Neural progenitor cell (in vitro differentiated cells): Measurements from ENCODE around the gene CFAP92. TPM values are rescaled to one million over a fixed set of nuclear protein-coding genes. Genes with fewer than 3 reads are reported as not detected.
A peak's percentile ranks its signal among the peaks of the same experiment; 100 is the strongest.

Experiments
- DNase-seq: peaks from one replicate; pipeline ENCODE4 v3.0.0-alpha.2; 2016; ENCODE audit warnings: low spot score
- H2AFZ ChIP-seq: fragments of 200-600 bp; sonication (generic); replicated peaks from 2 replicates; pipeline ENCODE4 v1.6.1; 2016; ENCODE audit warnings: antibody characterized with exemption
- H3F3A ChIP-seq: fragments of 200-600 bp; sonication (generic); 2 replicates; pipeline ENCODE4 v1.6.1; 2016; ENCODE audit warnings: antibody characterized with exemption, low read depth
- H3K27ac ChIP-seq: fragments of 200-600 bp; sonication (generic); 2 replicates; pipeline ENCODE4 v1.5.1; 2016; ENCODE audit warnings: mild to moderate bottlenecking
- H3K27me3 ChIP-seq: fragments of 200-600 bp; sonication (generic); 2 replicates; pipeline ENCODE4 v1.6.1; 2016; ENCODE audit warnings: mild to moderate bottlenecking, moderate library complexity
- H3K36me3 ChIP-seq: fragments of 200-600 bp; sonication (generic); 2 replicates; pipeline ENCODE4 v1.5.1; 2016
- H3K4me1 ChIP-seq: fragments of 200-600 bp; sonication (generic); 2 replicates; pipeline ENCODE4 v1.6.1; 2016; ENCODE audit warnings: mixed run types
- H3K4me2 ChIP-seq: fragments of 200-600 bp; sonication (generic); 2 replicates; pipeline ENCODE4 v1.6.1; 2016
- H3K4me3 ChIP-seq: fragments of 200-600 bp; sonication (generic); 2 replicates; pipeline ENCODE4 v1.5.1; 2016
- H3K79me2 ChIP-seq: fragments of 200-600 bp; sonication (generic); 2 replicates; pipeline ENCODE4 v1.6.1; 2016; ENCODE audit warnings: low read depth
- H3K9ac ChIP-seq: fragments of 200-600 bp; sonication (generic); 2 replicates; pipeline ENCODE4 v1.6.1; 2016
- H3K9me3 ChIP-seq: fragments of 200-600 bp; sonication (generic); 2 replicates; pipeline ENCODE4 v1.5.1; 2016; ENCODE audit warnings: low read depth
- H4K20me1 ChIP-seq: fragments of 200-600 bp; sonication (generic); 2 replicates; pipeline ENCODE4 v1.6.1; 2016; ENCODE audit warnings: low read depth
- H3K27ac Mint-ChIP-seq: 3 replicates; pipeline ENCODE4 v1.8.0; 2021; ENCODE audit warnings: mixed read lengths
- H3K27me3 Mint-ChIP-seq: 2 replicates; pipeline ENCODE4 v1.8.0; 2022; ENCODE audit warnings: low read depth, mild to moderate bottlenecking, inconsistent platforms, moderate library complexity, mixed read lengths; ENCODE audit not compliant: insufficient read depth
- H3K36me3 Mint-ChIP-seq: 3 replicates; pipeline ENCODE4 v1.8.0; 2021; ENCODE audit warnings: mixed read lengths
- H3K4me1 Mint-ChIP-seq: 3 replicates; pipeline ENCODE4 v1.8.0; 2021; ENCODE audit warnings: mixed read lengths
- H3K4me3 Mint-ChIP-seq: 3 replicates; pipeline ENCODE4 v1.8.0; 2021; ENCODE audit warnings: mild to moderate bottlenecking, moderate library complexity, mixed read lengths
- H3K9me3 Mint-ChIP-seq: 3 replicates; pipeline ENCODE4 v1.8.0; 2020; ENCODE audit warnings: mixed read lengths
- CTCF ChIP-seq: fragments of 200-600 bp; sonication (generic); IDR thresholded peaks from 2 replicates; pipeline ENCODE4 v1.5.1; 2017; ENCODE audit warnings: antibody characterized with exemption, mild to moderate bottlenecking
- EZH2 ChIP-seq: fragments of 200-600 bp; sonication (generic); IDR thresholded peaks from 2 replicates; pipeline ENCODE4 v1.6.1; 2017; ENCODE audit warnings: antibody characterized with exemption, mild to moderate bottlenecking, moderate library complexity
- EZH2phosphoT487 ChIP-seq: fragments of 200-600 bp; sonication (generic); IDR thresholded peaks from 2 replicates; pipeline ENCODE4 v1.6.1; 2017; ENCODE audit warnings: antibody characterized with exemption
- total RNA-seq: library from RNA; depleted of rRNA; stranded (reverse); fragments of >200 nt; gene quantifications from 2 replicates; pipeline ENCODE4 v1.2.3, GENCODE V29; 2015; ENCODE audit warnings: low replicate concordance

The CFAP92 gene
- total RNA-seq, 1 donor from 2014 or later: 5.5 TPM

- peaks cover 9% of the 10 kb centered on the region for H3K4me1 Mint-ChIP-seq
- no peaks in the 10 kb centered on the region for H3K9me3 Mint-ChIP-seq
- no peak overlapping the region for H3K4me3 Mint-ChIP-seq
- Histone ChIP-seq H3K9ac (no peak overlapping the region), H3F3A (no peaks in the 10 kb centered on the region), H3K27me3 (no peaks in the 10 kb centered on the region), H3K36me3 (no peaks in the 10 kb centered on the region), H4K20me1 (no peaks in the 10 kb centered on the region), H3K4me2 (no peak overlapping the region), H3K79me2 (no peaks in the 10 kb centered on the region), H3K4me3 (no peak overlapping the region), H3K27ac (no peak overlapping the region), H3K9me3 (no peaks in the 10 kb centered on the region), H3K4me1 (no peaks in the 10 kb centered on the region), H2AFZ (no peak overlapping the region)
- peaks cover 22% of the 10 kb centered on the region for H3K36me3 Mint-ChIP-seq
- H3K27ac Mint-ChIP-seq: peak overlapping the region; percentile 65
- no peak for TF ChIP-seq EZH2
- TF ChIP-seq CTCF: no peak
- no peak for TF ChIP-seq EZH2phosphoT487
- no peak for DNase-seq
- no peaks in the 10 kb centered on the region for H3K27me3 Mint-ChIP-seq
Measured at GRCh38 chr3:128973988-128974564, 19.8 kb downstream of the CFAP92 start.

GRCh38 chr3:128971421-128972100 is 22.3 kb downstream of the CFAP92 start:
- peak overlapping the region; percentile 79 for H3K27ac Mint-ChIP-seq
- no peak overlapping the region for H3K9ac ChIP-seq
- H3K27me3 ChIP-seq: no peaks in the 10 kb centered on the region
- H3K27ac ChIP-seq: no peak overlapping the region
- no peak overlapping the region for H3K4me3 Mint-ChIP-seq
- H3K4me1 ChIP-seq: no peaks in the 10 kb centered on the region
- H2AFZ ChIP-seq: no peak overlapping the region
- H3K9me3 Mint-ChIP-seq: no peaks in the 10 kb centered on the region
- no peaks in the 10 kb centered on the region for H4K20me1 ChIP-seq
- no peaks in the 10 kb centered on the region for H3K79me2 ChIP-seq
- peaks cover 15% of the 10 kb centered on the region for H3K36me3 Mint-ChIP-seq
- no peaks in the 10 kb centered on the region for H3F3A ChIP-seq
- TF ChIP-seq EZH2phosphoT487 (no peak), EZH2 (no peak), CTCF (no peak)
- peaks cover 9% of the 10 kb centered on the region for H3K4me1 Mint-ChIP-seq
- no peak overlapping the region for H3K4me3 ChIP-seq
- H3K4me2 ChIP-seq: no peak overlapping the region
- H3K9me3 ChIP-seq: no peaks in the 10 kb centered on the region
- H3K27me3 Mint-ChIP-seq: no peaks in the 10 kb centered on the region
- no peaks in the 10 kb centered on the region for H3K36me3 ChIP-seq
- DNase-seq: no peak

GRCh38 chr3:128970740-128971047 is 23.2 kb downstream of the CFAP92 start:
- no peaks in the 10 kb centered on the region for H3K4me1 ChIP-seq
- no peaks in the 10 kb centered on the region for H3K9me3 ChIP-seq
- H3K27me3 Mint-ChIP-seq: no peaks in the 10 kb centered on the region
- no peak overlapping the region for H3K4me3 ChIP-seq
- H3K36me3 ChIP-seq: no peaks in the 10 kb centered on the region
- H3K27ac Mint-ChIP-seq: peak overlapping the region; percentile 79
- no peak for TF ChIP-seq CTCF
- no peak for TF ChIP-seq EZH2phosphoT487
- no peak for TF ChIP-seq EZH2
- H3K36me3 Mint-ChIP-seq: peaks cover 12% of the 10 kb centered on the region
- H2AFZ ChIP-seq: no peak overlapping the region
- no peaks in the 10 kb centered on the region for H3K27me3 ChIP-seq
- no peaks in the 10 kb centered on the region for H3K79me2 ChIP-seq
- no peak overlapping the region for H3K4me2 ChIP-seq
- H3K9me3 Mint-ChIP-seq: no peaks in the 10 kb centered on the region
- no peak overlapping the region for H3K9ac ChIP-seq
- no peaks in the 10 kb centered on the region for H3F3A ChIP-seq
- H3K4me3 Mint-ChIP-seq: no peak overlapping the region
- no peaks in the 10 kb centered on the region for H4K20me1 ChIP-seq
- H3K27ac ChIP-seq: no peak overlapping the region
- H3K4me1 Mint-ChIP-seq: peaks cover 9% of the 10 kb centered on the region
- DNase-seq: no peak
